Small intestine (tissue), 7 donors: ENCODE results near the gene CDC34. TPM values are rescaled to one million over a fixed set of nuclear protein-coding genes. Genes with fewer than 3 reads are reported as not detected.

ENCODE experiments used
- DNase-seq, 2 donors: peaks; one replicate each; pipeline versions ENCODE4 v3.0.0 to v3.0.0-alpha.2; 2013
- FAIRE-seq: peaks from 2 replicates; lab custom pipeline; 2012; peaks lifted over from hg19 to GRCh38; lab: Jason Lieb, UNC
- H3K27ac ChIP-seq, 3 donors: one replicate each; pipeline ENCODE4 v1.5.1; 2013; ENCODE audit warnings: low read length in 2 of 3, mild to moderate bottlenecking in 2 of 3, control low read depth in 1 of 3, inconsistent platforms in 1 of 3, low read depth in 1 of 3, moderate library complexity in 1 of 3
- H3K27me3 ChIP-seq, 3 donors: one replicate each; pipeline ENCODE4 v1.6.1; 2013; ENCODE audit warnings: low read length in 3 of 3, inconsistent platforms in 1 of 3; ENCODE audit not compliant: control insufficient read depth in 3 of 3, insufficient read depth in 3 of 3
- H3K36me3 ChIP-seq, 3 donors: one replicate each; pipeline ENCODE4 v1.6.1; 2013; ENCODE audit warnings: low read length in 3 of 3, inconsistent platforms in 1 of 3, low read depth in 1 of 3, mild to moderate bottlenecking in 1 of 3, moderate library complexity in 1 of 3; ENCODE audit not compliant: control insufficient read depth in 3 of 3, insufficient read depth in 2 of 3
- H3K4me1 ChIP-seq, 3 donors: one replicate each; pipeline ENCODE4 v1.6.1; 2013; ENCODE audit warnings: low read length in 2 of 3, inconsistent platforms in 1 of 3, low read depth in 1 of 3, mild to moderate bottlenecking in 1 of 3, moderate library complexity in 1 of 3; ENCODE audit not compliant: control insufficient read depth in 3 of 3, insufficient read depth in 2 of 3
- H3K4me3 ChIP-seq, 3 donors: one replicate each; pipeline ENCODE4 v1.5.1; 2013; ENCODE audit warnings: low read length in 3 of 3, control low read depth in 1 of 3, inconsistent platforms in 1 of 3, low read depth in 1 of 3, mild to moderate bottlenecking in 1 of 3, moderate library complexity in 1 of 3
- H3K9me3 ChIP-seq, 2 donors: one replicate each; pipeline ENCODE4 v1.6.1; 2013; ENCODE audit warnings: low read depth in 1 of 2, low read length in 1 of 2; ENCODE audit not compliant: control insufficient read depth in 2 of 2, insufficient read depth in 1 of 2
- WGBS, 3 donors: extraction: QIAGEN DNeasy Blood & Tissue Kit; methylation state at CpG; one replicate each; pipeline ENCODE4 v1.1.7; 2013; 5-methylcytosine and 5-hydroxymethylcytosine counted together
- polyA plus RNA-seq, 4 donors: library from polyadenylated mRNA; stranded (reverse) in 3 of 4; unstranded in 1 of 4; fragments of 200-250 nt in 3 of 4; fragments of 120-200 nt in 1 of 4; gene quantifications; one replicate each; pipeline versions ENCODE4 v1.2.1 to v1.2.3, GENCODE V29; 2013
- donor health status: healthy with polysubstance abuse.
- donor health status: control.
- donor health status: control.
- donor health status: Bipolar disorder and iron deficiency.
- donor health status: healthy.

CDC34 gene
- polyA plus RNA-seq, 4 donors: 58.2 to 113 (median 89.0) TPM

- H3K4me1 ChIP-seq: no peaks in the 10 kb centered on the region
- H3K4me3 ChIP-seq: no peak overlapping the region
- peaks cover 0 to 2% (median 0%) of the 10 kb centered on the region in 3 donors for H3K27me3 ChIP-seq
- H3K36me3 ChIP-seq: peaks cover 0 to 18% (median 0%) of the 10 kb centered on the region in 3 donors
- WGBS, 3 donors: 47 to 66% (median 63%) methylated on average over 27 to 29 of the region's 29 CpGs
- H3K27ac ChIP-seq: no peak overlapping the region
- H3K9me3 ChIP-seq: peaks cover 0 to 27% of the 10 kb centered on the region in 2 donors
- DNase-seq (no peak), FAIRE-seq (no peak)
Measured at GRCh38 chr19:524062-524674, 7.4 kb upstream of the CDC34 start.

- peaks cover 0 to 12% (median 0%) of the 10 kb centered on the region in 3 donors for H3K36me3 ChIP-seq
- peaks cover 0 to 2% (median 0%) of the 10 kb centered on the region in 3 donors for H3K27me3 ChIP-seq
- H3K27ac ChIP-seq: no peak overlapping the region
- DNase-seq (no peak), FAIRE-seq (no peak)
- peaks cover 0 to 25% of the 10 kb centered on the region in 2 donors for H3K9me3 ChIP-seq
- WGBS, 3 donors: 73 to 80% (median 75%) methylated on average over 18 of the region's 18 CpGs
- no peaks in the 10 kb centered on the region for H3K4me1 ChIP-seq
- H3K4me3 ChIP-seq: no peak overlapping the region
Measured at GRCh38 chr19:525029-525428, 6.5 kb upstream of the CDC34 start.

GRCh38 chr19:525857-526419, 5.6 kb upstream of the CDC34 start:
- no peak for FAIRE-seq

GRCh38 chr19:530134-531008, 1.2 kb upstream of the CDC34 start:
- DNase-seq: no peak
- Histone ChIP-seq H3K9me3 (no peaks in the 10 kb centered on the region), H3K4me3 (peak overlapping the region; percentile 58 to 79 (median 63)), H3K4me1 (peaks cover 2 to 19% (median 8%) of the 10 kb centered on the region in 3 donors), H3K27me3 (peaks cover 0 to 2% (median 0%) of the 10 kb centered on the region in 3 donors), H3K36me3 (peaks cover 0 to 21% (median 0%) of the 10 kb centered on the region in 3 donors), H3K27ac (peak overlapping the region; percentile 94 to 98 (median 96))
- FAIRE-seq: no peak
- 44 to 65% (median 55%) methylated on average over 37 to 38 of the region's 38 CpGs for WGBS, 3 donors

More at GRCh38 chr19:525857-526419, 5.6 kb upstream of the CDC34 start:
- H3K4me1 ChIP-seq: peaks cover 0 to 7% (median 0%) of the 10 kb centered on the region in 3 donors
- H3K27ac ChIP-seq: no peak overlapping the region
- H3K36me3 ChIP-seq: peaks cover 0 to 6% (median 0%) of the 10 kb centered on the region in 3 donors
- DNase-seq: no peak
- H3K4me3 ChIP-seq: no peak overlapping the region
- H3K9me3 ChIP-seq: peaks cover 0 to 19% of the 10 kb centered on the region in 2 donors
- H3K27me3 ChIP-seq: peaks cover 0 to 2% (median 0%) of the 10 kb centered on the region in 3 donors
- WGBS, 3 donors: 50 to 52% (median 52%) methylated on average over 13 of the region's 13 CpGs

- Histone ChIP-seq H3K27ac (peak overlapping the region; percentile 94 to 98 (median 96)), H3K9me3 (no peaks in the 10 kb centered on the region), H3K4me3 (peak overlapping the region; percentile 63 to 88 (median 79)), H3K27me3 (peaks cover 0 to 2% (median 0%) of the 10 kb centered on the region in 3 donors), H3K36me3 (peaks cover 0 to 29% (median 2%) of the 10 kb centered on the region in 3 donors), H3K4me1 (peaks cover 2 to 19% (median 8%) of the 10 kb centered on the region in 3 donors)
- FAIRE-seq: no peak
- peak; percentile 83 to 95 for DNase-seq
- 1% methylated on average over 23 to 103 of the region's 103 CpGs for WGBS, 3 donors
Measured at GRCh38 chr19:531009-531752, 379 bp upstream of the CDC34 start.

GRCh38 chr19:532561-533363, 1.2 kb downstream of the CDC34 start:
- peaks cover 2 to 19% (median 8%) of the 10 kb centered on the region in 3 donors for H3K4me1 ChIP-seq
- WGBS, 3 donors: 1 to 4% (median 2%) methylated on average over 36 to 47 of the region's 47 CpGs
- no peak for FAIRE-seq

GRCh38 chr19:533364-534058, 2.0 kb downstream of the CDC34 start:
- WGBS, 3 donors: 34 to 36% (median 34%) methylated on average over 24 to 25 of the region's 25 CpGs
- FAIRE-seq: no peak
- H3K4me1 ChIP-seq: peaks cover 2 to 19% (median 8%) of the 10 kb centered on the region in 3 donors

More at GRCh38 chr19:532561-533363, 1.2 kb downstream of the CDC34 start:
- H3K27ac ChIP-seq: peak overlapping the region; percentile 67 to 92 (median 69)
- DNase-seq: peak; percentile 57 to 83
- no peaks in the 10 kb centered on the region for H3K9me3 ChIP-seq
- peak overlapping the region; percentile 63 to 88 (median 81) for H3K4me3 ChIP-seq
- H3K36me3 ChIP-seq: peaks cover 2 to 44% (median 6%) of the 10 kb centered on the region in 3 donors
- H3K27me3 ChIP-seq: no peaks in the 10 kb centered on the region

More at GRCh38 chr19:533364-534058, 2.0 kb downstream of the CDC34 start:
- peaks cover 2 to 50% (median 6%) of the 10 kb centered on the region in 3 donors for H3K36me3 ChIP-seq
- DNase-seq: no peak
- no peaks in the 10 kb centered on the region for H3K9me3 ChIP-seq
- H3K27me3 ChIP-seq: no peaks in the 10 kb centered on the region
- H3K27ac ChIP-seq: peak overlapping the region in 2 of 3 donors; percentile 67 to 92
- peak overlapping the region; percentile 14 to 81 (median 63) for H3K4me3 ChIP-seq
